ENCODE measurements around the gene ALK.
A peak's percentile ranks its signal among the peaks of the same experiment; 100 is the strongest.

Gene ALK

GRCh38 chr2:29900971-29901633 is 20.3 kb downstream of the ALK start:
- no peak for DNase-seq

- no peak for DNase-seq
Measured at GRCh38 chr2:29898999-29899398, 22.4 kb downstream of the ALK start.

- DNase-seq: no peak
Measured at GRCh38 chr2:29894822-29895614, 26.4 kb downstream of the ALK start.

- no peak for DNase-seq
Measured at GRCh38 chr2:29892585-29893259, 28.7 kb downstream of the ALK start.

- DNase-seq: no peak
Measured at GRCh38 chr2:29881089-29881730, 40.2 kb downstream of the ALK start.

- no peak for DNase-seq
Measured at GRCh38 chr2:29880084-29880483, 41.3 kb downstream of the ALK start.

- no peak for DNase-seq
Measured at GRCh38 chr2:29879456-29879855, 41.9 kb downstream of the ALK start.

GRCh38 chr2:29878898-29879297 is 42.5 kb downstream of the ALK start:
- DNase-seq: no peak

GRCh38 chr2:29876374-29876773 is 45.0 kb downstream of the ALK start:
- DNase-seq: no peak

- DNase-seq: no peak
Measured at GRCh38 chr2:29874745-29875144, 46.6 kb downstream of the ALK start.

- no peak for DNase-seq
Measured at GRCh38 chr2:29872870-29873269, 48.5 kb downstream of the ALK start.

GRCh38 chr2:29871541-29871940 is 49.8 kb downstream of the ALK start:
- no peak for DNase-seq

GRCh38 chr2:29865512-29865911 is 55.9 kb downstream of the ALK start:
- no peak for DNase-seq

- no peak for DNase-seq
Measured at GRCh38 chr2:29864988-29865387, 56.4 kb downstream of the ALK start.

GRCh38 chr2:29855924-29856639 is 65.3 kb downstream of the ALK start:
- no peak for DNase-seq

- DNase-seq: no peak
Measured at GRCh38 chr2:29850794-29851193, 70.6 kb downstream of the ALK start.

GRCh38 chr2:29848566-29849310 is 72.6 kb downstream of the ALK start:
- DNase-seq: no peak

- DNase-seq: no peak
Measured at GRCh38 chr2:29847886-29848285, 73.5 kb downstream of the ALK start.

- DNase-seq: no peak
Measured at GRCh38 chr2:29844713-29845326, 76.6 kb downstream of the ALK start.

- DNase-seq: peak; percentile 43 to 48
Measured at GRCh38 chr2:29841386-29842004, 79.9 kb downstream of the ALK start.

- no peak for DNase-seq
Measured at GRCh38 chr2:29839306-29839705, 82.1 kb downstream of the ALK start.
